Breast epithelium (tissue), 3 donors: ENCODE data around the gene ADCY4.

Experiments used
- CTCF ChIP-seq, 3 donors: fragments of 450-650 bp; IDR thresholded peaks; one replicate each; pipeline ENCODE4 v1.5.1; 2016 to 2017; ENCODE audit warnings: antibody characterized with exemption in 3 of 3, mild to moderate bottlenecking in 3 of 3, moderate library complexity in 3 of 3
- POLR2A ChIP-seq: fragments of 450-650 bp; IDR thresholded peaks from one replicate; pipeline ENCODE4 v1.6.1; 2016; ENCODE audit warnings: antibody characterized with exemption, mild to moderate bottlenecking, moderate library complexity

- TF ChIP-seq CTCF (IDR thresholded peaks at IDR 0.05) = no peak
- no peak for TF ChIP-seq POLR2A
These were observed 11.5 kb downstream of the ADCY4 start for GRCh38 chr14:24323341-24323740.
